ENCODE measurements around the gene GRHL1.

DNA sequence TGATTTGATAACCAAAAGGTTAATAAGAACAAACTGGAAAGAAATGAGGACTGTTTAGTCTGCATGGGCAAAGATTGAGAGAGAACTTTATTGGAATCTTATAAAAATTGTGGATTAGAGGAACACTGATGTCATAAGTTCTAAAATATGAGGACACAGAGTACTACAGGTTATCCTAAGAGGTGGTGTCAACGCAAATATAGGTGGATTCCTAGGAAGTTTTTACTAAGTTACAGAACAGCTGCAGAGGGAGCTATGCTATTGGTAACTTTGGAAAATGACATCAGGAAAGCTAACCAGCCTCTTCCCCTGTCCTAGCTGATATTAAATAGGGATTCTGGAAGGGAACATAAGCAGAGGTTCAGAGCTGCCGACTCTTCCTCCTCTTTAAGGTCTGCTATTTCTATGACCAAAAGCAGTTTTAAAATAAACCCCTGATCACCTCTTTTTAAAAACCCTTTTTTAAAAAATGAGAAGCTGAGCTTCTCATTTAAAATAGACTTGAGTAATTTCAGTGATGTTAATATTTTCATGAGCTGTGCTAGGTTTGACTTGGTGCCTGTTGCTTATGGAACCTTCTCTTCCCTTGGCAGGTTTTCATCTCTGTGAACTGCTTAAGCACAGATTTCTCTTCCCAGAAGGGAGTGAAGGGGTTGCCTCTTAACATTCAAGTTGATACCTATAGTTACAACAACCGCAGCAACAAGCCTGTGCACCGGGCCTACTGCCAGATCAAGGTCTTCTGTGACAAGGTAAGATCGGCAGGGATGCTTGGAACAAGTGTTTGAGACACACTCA, 34.2 kb downstream of the GRHL1 start:
- TF ChIP-seq ZNF792 (tag by site-specific recombination; IDR thresholded peaks at IDR 0.05) (no peak), ZNF24 (tag by site-specific recombination; IDR thresholded peaks at IDR 0.05) (no peak), ZNF626 (tag by site-specific recombination; IDR thresholded peaks at IDR 0.05) (no peak), ZNF473 (tag by site-specific recombination; IDR thresholded peaks at IDR 0.05) (no peak)
